HCT116 (cell line): ENCODE results near the gene SUPT6H.
"Not testable (repeated sequence)": the region's sequence is repeated elsewhere in the genome, so short reads cannot be mapped to it uniquely, and the experiment has no call there.

Experiments used
- CTCF ChIP-seq, 3 experiments: fragments of 200-600 bp in 1 of 3; sonication (generic) in 1 of 3; IDR thresholded peaks in 2 of 3; conservative IDR thresholded peaks in 1 of 3; 2 replicates each; pipeline ENCODE4 v1.5.1; 2012 to 2017; ENCODE audit warnings: low read depth in 2 of 3, low read length in 2 of 3, antibody characterized with exemption in 1 of 3, borderline replicate concordance in 1 of 3, control low read depth in 1 of 3, mild to moderate bottlenecking in 1 of 3, mixed read lengths in 1 of 3, mixed run types in 1 of 3, moderate library complexity in 1 of 3; ENCODE audit not compliant: insufficient read depth in 1 of 3
- ZNF274 ChIP-seq: fragments of 200-500 bp; sonication (Bioruptor generic); IDR thresholded peaks from 2 replicates; pipeline ENCODE4 v1.6.1; 2014; ENCODE audit warnings: mild to moderate bottlenecking, low read depth, low read length, inconsistent platforms

- TF ChIP-seq CTCF (IDR thresholded peaks at IDR 0.05 in 2 of 3, conservative IDR thresholded peaks at IDR 0.05 in 1 of 3; ENCODE audit: borderline replicate concordance in 1 of 3, insufficient read depth in 1 of 3, low read depth in 2 of 3, low read length in 2 of 3); ZNF274: not testable (repeated sequence)
These were observed 3.1 kb upstream of the SUPT6H start for GRCh38 chr17:28658766-28659496.
